Measurements from ENCODE around the gene ZBTB16.

Gene ZBTB16

DNA sequence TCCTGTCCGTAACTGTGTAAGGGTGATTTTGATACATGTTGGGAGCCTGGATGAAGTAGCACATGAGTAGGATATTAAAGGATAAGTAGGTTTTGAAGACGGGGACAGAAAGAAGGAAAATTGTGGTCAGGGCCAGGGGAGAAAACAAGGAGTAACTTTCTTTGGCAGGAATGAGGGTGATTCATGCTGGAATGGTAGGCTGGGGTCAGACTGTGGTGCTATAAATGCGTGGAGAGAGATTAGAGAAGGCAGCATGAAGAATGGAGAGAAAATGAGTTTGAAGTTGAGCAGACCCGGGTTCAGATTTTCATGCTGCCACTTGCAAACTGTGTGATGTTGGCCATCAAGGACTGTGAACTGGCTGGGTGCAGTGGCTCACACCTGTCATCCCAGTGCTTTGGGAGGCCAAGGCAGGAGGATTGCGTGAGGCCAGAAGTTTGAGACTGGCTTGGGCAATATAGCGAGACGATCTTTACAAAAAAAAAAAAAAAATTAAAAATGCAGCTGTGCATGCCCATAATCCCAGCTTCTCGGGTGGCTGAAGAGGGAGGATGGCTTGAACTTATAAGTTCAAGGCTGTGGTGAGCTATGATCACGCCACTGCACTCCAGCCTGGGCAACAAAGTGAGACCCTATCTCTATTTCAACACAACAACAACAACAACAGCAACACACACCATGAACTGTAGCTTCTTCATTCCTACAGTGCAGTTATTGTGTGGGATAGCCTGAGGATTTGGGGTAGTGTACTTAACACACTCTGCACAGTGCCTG is 22.3 kb downstream of the ZBTB16 start:
- H3K36me3 Mint-ChIP-seq = peaks cover 57% of the 10 kb centered on the region
- ATAC-seq (no peak), DNase-seq (ENCODE audit: low spot score in 2 of 2) (no peak)
- H3K4me3 Mint-ChIP-seq = peak overlapping the region; percentile 80
- peak overlapping the region; percentile 79 for H3K27ac Mint-ChIP-seq
- no peaks in the 10 kb centered on the region for H3K9me3 Mint-ChIP-seq
- peaks cover 100% of the 10 kb centered on the region for H3K4me1 Mint-ChIP-seq

DNA sequence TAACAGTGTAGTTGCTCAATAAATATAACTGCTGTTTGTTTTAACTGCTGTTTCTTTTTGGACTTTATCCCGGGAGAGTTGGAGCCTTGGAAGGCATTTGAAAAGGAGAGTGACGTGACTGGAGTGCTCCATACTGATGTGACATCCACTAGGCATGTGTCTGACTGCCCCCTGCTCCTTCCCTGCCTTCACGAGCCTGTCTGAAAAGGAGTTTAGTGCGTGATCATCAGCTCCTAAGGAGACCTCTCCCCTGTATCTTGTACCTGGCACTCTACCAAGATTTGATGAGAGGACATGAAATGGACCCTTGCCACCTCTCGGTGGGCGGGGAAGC is 22.9 kb downstream of the ZBTB16 start:
- Mint-ChIP-seq H3K4me3 (peak overlapping the region; percentile 80), H3K4me1 (peaks cover 100% of the 10 kb centered on the region), H3K9me3 (no peaks in the 10 kb centered on the region), H3K36me3 (peaks cover 51% of the 10 kb centered on the region), H3K27ac (peak overlapping the region; percentile 79)
- DNase-seq (ENCODE audit: low spot score in 2 of 2) (no peak), ATAC-seq (no peak)

DNA sequence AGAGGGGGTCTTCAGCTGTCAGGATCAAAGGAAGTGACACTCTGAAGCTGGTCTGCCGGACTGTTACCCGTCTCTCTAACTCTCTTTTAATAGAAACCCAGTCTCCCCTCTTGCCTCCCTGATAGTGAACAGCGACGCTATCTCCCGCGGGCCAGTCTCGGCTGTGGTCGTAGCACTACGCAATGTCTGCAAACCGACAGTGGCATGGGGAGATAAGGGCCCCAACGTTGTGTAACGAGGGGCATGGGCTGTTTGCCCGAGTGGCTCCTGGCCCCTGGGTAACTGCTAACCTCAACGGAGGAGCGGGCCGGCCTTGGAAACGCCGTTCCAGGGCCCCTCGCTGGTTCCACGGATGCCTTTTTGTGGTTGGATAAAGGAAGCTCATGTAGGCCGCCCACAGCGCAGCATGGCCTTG is 23.3 kb downstream of the ZBTB16 start:
- H3K36me3 Mint-ChIP-seq = peaks cover 49% of the 10 kb centered on the region
- H3K9me3 Mint-ChIP-seq = no peaks in the 10 kb centered on the region
- peak overlapping the region; percentile 79 for H3K27ac Mint-ChIP-seq
- peak overlapping the region; percentile 80 for H3K4me3 Mint-ChIP-seq
- H3K4me1 Mint-ChIP-seq = peaks cover 100% of the 10 kb centered on the region
- DNase-seq (ENCODE audit: low spot score in 2 of 2) (no peak), ATAC-seq (peak; percentile 17)

DNA sequence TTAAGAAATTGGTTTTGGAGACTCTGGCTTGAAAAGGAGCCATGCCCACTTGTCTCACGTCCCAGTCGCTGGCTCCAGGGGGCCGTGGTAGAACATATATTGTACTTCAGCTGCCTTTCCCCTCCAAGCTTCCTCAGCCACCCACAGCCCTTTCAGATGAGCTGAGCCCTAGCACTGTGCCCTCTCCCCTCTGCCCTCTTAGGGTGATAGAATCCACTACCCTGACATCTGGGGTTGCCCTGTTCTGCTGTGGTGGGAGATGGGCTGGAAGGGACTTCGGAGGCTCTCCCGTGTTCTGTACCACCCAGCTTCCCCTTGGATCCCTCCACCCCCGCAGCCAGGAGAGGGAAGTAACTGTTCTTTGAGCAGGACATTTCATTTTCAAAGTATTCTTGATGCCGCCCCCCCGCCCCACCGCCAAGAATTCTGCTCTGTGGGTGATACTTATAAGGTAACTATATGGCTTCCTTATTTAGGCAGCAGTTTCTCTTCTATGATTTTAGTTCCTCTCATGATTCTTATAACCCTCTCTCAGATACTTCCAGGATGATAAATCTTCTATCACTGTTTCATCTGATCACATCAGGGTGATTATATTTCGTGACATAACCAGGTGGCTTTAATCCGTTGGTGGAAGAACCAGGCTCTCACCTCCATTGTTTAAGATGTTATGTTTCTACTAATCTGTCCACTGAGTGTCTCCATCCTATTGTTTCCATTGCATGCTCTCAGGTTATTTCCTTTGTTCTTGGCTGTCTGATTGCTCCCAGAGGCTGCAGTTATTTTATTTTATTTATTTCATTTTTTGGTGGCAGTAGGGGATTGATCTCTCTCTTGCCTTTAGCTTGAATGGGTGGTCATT is 24.1 kb downstream of the ZBTB16 start:
- ATAC-seq = no peak
- Mint-ChIP-seq H3K4me1 (peaks cover 100% of the 10 kb centered on the region), H3K27ac (peak overlapping the region; percentile 79), H3K9me3 (no peaks in the 10 kb centered on the region), H3K4me3 (peak overlapping the region; percentile 80), H3K36me3 (peaks cover 57% of the 10 kb centered on the region)
- no peak for DNase-seq (ENCODE audit: low spot score in 2 of 2)

DNA sequence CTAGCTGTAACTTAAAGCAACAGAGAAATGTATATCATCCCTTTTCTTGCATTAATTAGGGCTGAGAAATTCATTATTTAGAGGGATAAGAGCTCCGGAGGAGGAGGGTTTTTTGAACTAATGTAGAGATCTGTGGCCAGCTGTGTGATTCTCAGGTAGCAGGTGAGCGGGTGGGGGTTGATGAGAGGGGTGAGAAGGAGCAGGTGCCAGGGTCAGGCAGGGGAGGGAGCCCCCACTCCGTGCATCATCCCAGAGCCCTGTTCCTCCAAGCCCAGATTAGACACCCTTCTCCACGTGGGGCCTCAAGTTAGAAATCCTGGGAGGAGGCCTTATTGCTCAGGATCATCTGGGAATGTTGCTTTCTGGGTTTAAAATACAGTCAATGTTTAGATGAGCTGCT is 24.9 kb downstream of the ZBTB16 start:
- DNase-seq (ENCODE audit: low spot score in 2 of 2) (no peak), ATAC-seq (no peak)
- Mint-ChIP-seq H3K4me1 (peaks cover 100% of the 10 kb centered on the region), H3K4me3 (peak overlapping the region; percentile 80), H3K36me3 (peaks cover 65% of the 10 kb centered on the region), H3K9me3 (no peaks in the 10 kb centered on the region), H3K27ac (peak overlapping the region; percentile 79)

DNA sequence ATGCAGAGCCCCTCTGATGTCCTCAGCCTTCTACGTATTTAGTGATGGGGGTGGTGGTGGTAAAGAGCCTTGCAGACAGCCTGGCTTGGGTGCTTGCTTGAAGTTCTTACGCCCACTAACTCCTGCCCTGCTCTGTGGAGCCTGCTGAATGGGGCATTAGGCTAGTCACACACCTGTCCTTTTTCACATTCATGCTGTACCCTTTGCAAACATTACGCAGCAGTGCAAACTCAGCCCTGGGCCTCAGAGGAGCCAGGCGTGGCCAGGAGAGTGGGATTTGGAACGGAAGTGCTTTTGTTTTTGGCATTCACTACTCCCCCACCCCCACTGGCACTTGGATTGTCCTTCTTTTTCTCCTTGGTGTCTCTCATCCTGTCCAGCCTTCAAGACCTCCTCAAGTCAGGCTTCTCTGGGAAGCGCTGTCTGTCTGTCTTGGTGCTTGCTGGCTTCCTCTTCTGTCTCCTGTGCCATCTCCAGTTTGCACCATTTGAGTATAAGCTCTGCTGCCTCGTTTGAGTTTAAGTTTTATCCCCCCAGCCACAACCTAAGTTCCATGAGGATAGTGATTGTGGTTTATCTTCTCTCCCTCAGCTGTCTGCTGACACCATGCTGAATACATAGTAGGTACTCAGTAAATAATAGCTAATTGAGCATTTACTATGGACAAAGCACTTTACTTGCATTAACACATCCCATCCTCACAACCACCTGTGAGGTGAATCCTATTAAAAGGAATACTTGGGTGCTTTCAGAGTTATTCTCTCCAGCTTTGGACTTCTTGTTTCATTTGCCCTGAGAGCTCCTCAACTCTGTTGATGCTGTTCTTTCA is 26.7 kb downstream of the ZBTB16 start:
- H3K4me3 Mint-ChIP-seq = peak overlapping the region; percentile 51
- peaks cover 99% of the 10 kb centered on the region for H3K4me1 Mint-ChIP-seq
- H3K9me3 Mint-ChIP-seq = no peaks in the 10 kb centered on the region
- peaks cover 62% of the 10 kb centered on the region for H3K36me3 Mint-ChIP-seq
- H3K27ac Mint-ChIP-seq = peak overlapping the region; percentile 79
- DNase-seq (ENCODE audit: low spot score in 2 of 2) = no peak
- ATAC-seq = no peak

DNA sequence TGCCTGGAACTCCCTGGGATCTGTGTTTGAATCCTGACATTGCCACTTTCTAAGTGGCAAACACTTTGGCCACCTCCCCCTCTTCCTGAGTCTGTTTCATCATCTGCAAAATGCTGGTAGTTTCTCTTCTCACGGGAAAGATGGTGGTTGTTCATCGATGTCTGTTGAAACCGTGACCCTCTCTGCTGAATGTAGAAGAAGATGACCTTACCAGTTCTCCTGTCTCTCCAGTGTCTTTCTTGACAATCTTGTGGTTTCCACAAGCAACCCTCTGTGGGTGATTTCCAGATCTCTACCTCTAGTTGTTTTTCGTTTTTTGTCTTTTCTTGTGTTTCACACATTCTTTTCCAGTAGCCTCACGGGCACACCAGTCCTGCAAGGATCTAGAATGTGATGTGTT is 27.5 kb downstream of the ZBTB16 start:
- H3K4me3 Mint-ChIP-seq = peak overlapping the region; percentile 51
- DNase-seq (ENCODE audit: low spot score in 2 of 2) (no peak), ATAC-seq (peak; percentile 68)
- peaks cover 66% of the 10 kb centered on the region for H3K36me3 Mint-ChIP-seq
- H3K4me1 Mint-ChIP-seq = peaks cover 98% of the 10 kb centered on the region
- H3K27ac Mint-ChIP-seq = peak overlapping the region; percentile 79
- H3K9me3 Mint-ChIP-seq = no peaks in the 10 kb centered on the region

DNA sequence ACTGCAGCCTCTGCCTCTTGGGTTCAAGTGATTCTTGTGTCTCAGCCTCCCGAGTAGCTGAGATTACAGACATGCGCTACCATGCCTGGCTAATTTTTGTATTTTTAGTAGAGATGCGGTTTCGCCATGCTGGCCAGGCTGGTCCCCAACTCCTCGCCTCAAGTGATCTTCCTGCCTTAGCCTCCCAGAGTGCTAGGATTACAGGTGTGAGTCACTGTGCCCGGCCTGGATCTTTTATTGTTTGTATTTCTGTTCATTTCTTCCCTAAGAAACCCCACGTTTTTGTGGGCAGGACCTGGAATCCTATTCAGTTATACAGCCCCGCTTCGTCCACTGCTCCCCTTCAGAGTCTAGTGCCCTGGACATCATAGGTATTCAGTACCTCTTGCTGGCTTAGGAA is 28.7 kb downstream of the ZBTB16 start:
- DNase-seq (ENCODE audit: low spot score in 2 of 2) = no peak
- Mint-ChIP-seq H3K36me3 (peaks cover 56% of the 10 kb centered on the region), H3K27ac (peak overlapping the region; percentile 79), H3K4me3 (peak overlapping the region; percentile 26), H3K4me1 (peaks cover 98% of the 10 kb centered on the region), H3K9me3 (no peaks in the 10 kb centered on the region)
- ATAC-seq = no peak

DNA sequence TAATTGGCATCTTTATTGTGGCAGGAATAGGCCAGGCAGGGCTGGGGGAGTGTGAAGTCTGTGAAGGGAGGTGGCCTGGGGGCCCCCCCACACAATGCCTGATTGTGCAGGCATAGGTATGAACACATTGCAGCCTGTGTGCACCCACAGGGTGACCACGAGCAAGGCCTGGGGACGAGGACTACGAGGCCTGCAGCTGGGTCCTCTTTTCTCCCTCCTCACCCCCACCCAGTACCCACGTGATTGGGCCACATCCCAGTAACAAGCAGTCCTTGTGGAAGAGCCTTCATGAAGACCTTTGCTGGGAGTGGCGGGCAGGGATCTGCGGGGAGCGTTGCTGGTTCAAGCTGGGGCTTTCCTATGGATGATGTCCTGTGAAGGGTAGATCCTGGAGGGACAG is 29.3 kb downstream of the ZBTB16 start:
- Mint-ChIP-seq H3K9me3 (no peaks in the 10 kb centered on the region), H3K36me3 (peaks cover 54% of the 10 kb centered on the region), H3K4me3 (peak overlapping the region; percentile 26), H3K4me1 (peaks cover 96% of the 10 kb centered on the region), H3K27ac (peak overlapping the region; percentile 79)
- no peak for ATAC-seq
- DNase-seq (ENCODE audit: low spot score in 2 of 2) = no peak

DNA sequence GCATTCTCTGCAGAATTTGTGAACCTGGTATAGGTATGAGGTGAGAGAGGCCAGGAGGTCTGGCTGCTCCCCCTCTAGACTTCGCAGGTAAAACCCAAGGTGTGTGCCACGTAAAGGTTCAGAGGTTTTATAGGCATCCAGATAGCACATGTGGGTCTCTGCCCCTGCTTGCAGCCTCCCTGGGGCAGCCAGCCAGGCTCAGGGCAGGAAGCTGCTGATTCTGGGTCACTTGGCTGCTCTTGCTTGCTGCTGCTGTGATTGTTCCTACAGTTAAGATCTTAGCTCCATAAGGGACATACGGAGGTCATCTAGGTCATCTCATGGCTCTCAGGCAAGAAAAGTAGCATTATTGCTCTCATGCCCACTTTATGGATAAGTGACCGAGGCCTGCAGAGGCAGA is 30.2 kb downstream of the ZBTB16 start:
- H3K27ac Mint-ChIP-seq = peak overlapping the region; percentile 86
- H3K9me3 Mint-ChIP-seq = no peaks in the 10 kb centered on the region
- DNase-seq (ENCODE audit: low spot score in 2 of 2) = no peak
- H3K4me1 Mint-ChIP-seq = peaks cover 94% of the 10 kb centered on the region
- H3K4me3 Mint-ChIP-seq = peak overlapping the region; percentile 60
- ATAC-seq = no peak
- peaks cover 53% of the 10 kb centered on the region for H3K36me3 Mint-ChIP-seq

DNA sequence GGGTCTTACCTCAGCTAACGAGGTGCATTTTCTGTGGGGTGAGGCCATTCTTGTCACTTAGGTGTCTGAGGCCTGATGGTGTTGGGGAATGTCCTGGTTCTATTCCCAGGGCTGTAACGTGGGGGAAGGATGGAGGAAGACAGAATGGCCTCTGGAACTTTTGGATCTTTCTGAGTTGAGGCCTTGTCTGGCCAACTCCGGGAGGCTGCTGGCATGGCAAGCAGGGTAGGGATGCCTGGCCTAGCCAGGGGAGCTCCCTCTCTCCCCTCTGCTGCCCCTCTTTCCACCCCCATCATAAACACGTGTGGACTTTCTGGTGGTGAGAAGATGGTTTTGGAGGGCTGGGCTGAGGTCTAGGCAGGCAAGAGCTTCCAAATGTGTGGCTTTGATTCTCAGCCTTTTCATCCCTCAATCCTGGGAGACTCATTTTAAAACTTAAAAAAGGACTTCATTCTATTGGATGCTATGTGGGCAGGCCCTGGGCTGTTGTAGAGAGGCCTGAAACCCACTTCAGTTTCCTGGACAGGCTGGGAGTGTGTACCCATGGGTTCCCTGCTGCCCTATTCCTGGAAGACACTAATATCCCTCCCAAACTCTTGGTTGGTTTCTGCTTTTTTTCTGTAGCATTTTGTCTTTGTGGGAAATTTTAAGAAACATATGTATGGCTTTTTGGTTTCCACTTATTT is 30.9 kb downstream of the ZBTB16 start:
- peak overlapping the region; percentile 60 for H3K4me3 Mint-ChIP-seq

DNA sequence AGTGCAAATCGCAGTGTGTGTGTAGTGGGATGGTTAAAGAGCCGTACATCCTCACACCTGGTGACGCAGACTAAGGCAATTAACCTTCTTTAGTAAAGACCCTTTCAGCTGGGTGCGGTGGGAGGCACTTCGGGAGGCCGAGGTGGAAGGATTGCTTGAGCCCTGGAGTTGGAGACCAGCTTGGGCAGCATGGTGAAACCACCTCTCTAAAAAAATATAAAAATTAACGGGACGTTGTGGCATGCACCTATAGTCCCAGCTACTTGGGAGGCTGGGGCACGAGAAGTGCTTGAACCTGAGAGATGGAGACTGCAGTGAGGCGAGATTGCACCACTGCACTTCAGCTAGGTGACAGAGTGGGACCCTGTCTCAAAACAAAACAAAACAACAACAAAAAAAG is 31.5 kb downstream of the ZBTB16 start:
- Mint-ChIP-seq H3K27ac (peak overlapping the region; percentile 86), H3K9me3 (no peaks in the 10 kb centered on the region), H3K4me1 (peaks cover 85% of the 10 kb centered on the region), H3K4me3 (peak overlapping the region; percentile 60), H3K36me3 (peaks cover 50% of the 10 kb centered on the region)
- ATAC-seq = no peak
- DNase-seq (ENCODE audit: low spot score in 2 of 2) = no peak

More for the DNA sequence above, 30.9 kb downstream of the ZBTB16 start:
- no peaks in the 10 kb centered on the region for H3K9me3 Mint-ChIP-seq
- DNase-seq (ENCODE audit: low spot score in 2 of 2) (no peak), ATAC-seq (no peak)
- H3K4me1 Mint-ChIP-seq = peaks cover 91% of the 10 kb centered on the region
- H3K27ac Mint-ChIP-seq = peak overlapping the region; percentile 86
- H3K36me3 Mint-ChIP-seq = peaks cover 50% of the 10 kb centered on the region

DNA sequence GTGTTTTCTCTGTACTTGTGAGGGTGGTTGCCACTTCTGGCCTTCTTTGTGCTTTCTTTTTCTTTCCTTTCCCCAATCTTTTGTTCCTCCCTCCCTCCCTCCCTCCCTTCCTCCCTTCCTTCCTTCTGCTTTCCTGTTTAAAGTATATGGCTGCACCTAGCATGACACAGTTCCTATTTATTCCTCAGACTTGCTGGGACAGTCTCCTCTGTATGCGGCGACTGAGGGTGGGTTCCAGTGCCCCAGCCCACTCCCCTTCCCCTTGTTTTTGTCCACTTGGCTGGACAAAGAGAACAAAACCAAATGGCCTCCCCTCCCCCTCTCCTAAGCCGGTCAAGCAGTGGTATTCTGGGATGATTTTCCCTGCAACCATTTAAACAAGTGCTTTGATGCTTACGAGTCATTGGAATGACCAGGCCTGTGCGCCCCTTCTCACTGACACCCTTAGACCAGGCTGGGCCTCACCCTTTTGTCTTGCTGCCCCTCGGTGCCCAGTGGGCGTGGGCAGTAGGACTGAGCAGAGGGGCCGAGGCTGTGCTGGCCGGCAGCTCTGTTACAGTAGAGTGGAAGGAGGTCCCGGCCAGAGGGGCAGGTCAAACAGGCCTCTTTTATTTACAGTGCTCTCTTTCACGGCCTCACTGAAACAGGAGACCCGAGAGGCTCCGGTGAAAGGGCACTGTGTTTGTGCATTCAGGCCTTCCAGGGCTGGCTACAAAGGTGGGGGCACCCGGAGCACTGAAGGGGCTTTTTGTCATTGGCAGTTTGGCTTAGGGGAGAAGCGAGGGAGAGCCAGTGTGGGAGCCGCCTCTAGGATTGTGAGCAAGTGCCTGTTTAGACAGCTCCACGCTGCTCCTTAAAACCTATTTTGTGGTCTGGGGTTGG is 32.2 kb downstream of the ZBTB16 start:
- peaks cover 50% of the 10 kb centered on the region for H3K36me3 Mint-ChIP-seq
- DNase-seq (ENCODE audit: low spot score in 2 of 2) = no peak

DNA sequence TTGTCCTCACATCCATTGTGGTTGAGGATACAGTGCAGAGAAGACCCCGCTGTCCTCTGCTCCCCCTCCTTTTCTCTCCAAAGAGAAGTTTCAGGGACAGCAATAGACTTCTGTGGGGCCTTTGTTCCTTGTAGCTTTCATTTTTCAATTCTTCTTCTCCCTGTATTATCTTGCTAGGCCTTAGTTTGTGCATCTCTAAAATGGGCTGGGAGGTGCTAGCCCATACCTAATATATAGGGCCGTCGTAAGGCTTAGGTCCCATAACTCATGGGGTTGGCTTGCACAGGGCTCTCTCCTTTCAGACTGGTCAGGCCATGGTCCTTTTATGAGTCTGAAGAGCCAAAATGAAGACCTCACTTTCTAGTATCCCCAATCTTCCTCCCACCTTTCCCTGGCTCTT is 33.0 kb downstream of the ZBTB16 start:
- peak overlapping the region; percentile 60 for H3K4me3 Mint-ChIP-seq
- peak overlapping the region; percentile 86 for H3K27ac Mint-ChIP-seq
- peaks cover 50% of the 10 kb centered on the region for H3K36me3 Mint-ChIP-seq
- peaks cover 77% of the 10 kb centered on the region for H3K4me1 Mint-ChIP-seq
- DNase-seq (ENCODE audit: low spot score in 2 of 2) (no peak), ATAC-seq (no peak)
- H3K9me3 Mint-ChIP-seq = no peaks in the 10 kb centered on the region

More for the DNA sequence above, 32.2 kb downstream of the ZBTB16 start:
- Mint-ChIP-seq H3K4me1 (peaks cover 78% of the 10 kb centered on the region), H3K9me3 (no peaks in the 10 kb centered on the region), H3K4me3 (peak overlapping the region; percentile 60), H3K27ac (peak overlapping the region; percentile 86)
- no peak for ATAC-seq

All from stimulated activated effector memory CD8-positive, alpha-beta T cell treated with anti-CD3 and anti-CD28 coated beads, Interleukin-12 subunit alpha, Interleukin-12 subunit beta, amount 100 ng/mL, for 72 hours (primary cell).